CD4-positive, alpha-beta T cell treated with Interleukin-17A for 1 hour (primary cell): ENCODE results near the gene LAD1.
A peak's percentile ranks its signal among the peaks of the same experiment; 100 is the strongest.

Source experiments
- DNase-seq: peaks from one replicate; pipeline ENCODE4 v3.0.0-alpha.2; 2020

The LAD1 gene

DNA sequence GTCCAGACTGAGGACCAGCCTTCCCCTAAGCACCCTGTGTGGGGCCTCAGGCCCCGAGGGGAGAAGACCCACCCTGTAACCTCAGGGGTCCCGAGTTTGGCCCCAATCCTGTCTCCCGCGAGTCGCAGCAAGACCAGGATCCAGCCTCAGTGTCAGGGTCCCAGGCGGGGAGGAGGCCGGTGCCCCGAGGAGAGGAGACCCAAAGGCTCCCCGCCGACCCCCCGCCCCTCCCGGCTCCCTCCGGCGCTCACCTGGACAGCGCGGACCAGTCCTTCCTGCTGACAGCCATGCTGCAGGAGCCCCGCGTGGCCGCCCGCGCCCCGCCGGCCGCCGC lies at the start of gene LAD1:
LAD1 (minus strand) TSS at position 307 of the 334 bp plus-strand sequence; CDS start at position 289, 18 bp downstream.
- DNase-seq = no peak

DNA sequence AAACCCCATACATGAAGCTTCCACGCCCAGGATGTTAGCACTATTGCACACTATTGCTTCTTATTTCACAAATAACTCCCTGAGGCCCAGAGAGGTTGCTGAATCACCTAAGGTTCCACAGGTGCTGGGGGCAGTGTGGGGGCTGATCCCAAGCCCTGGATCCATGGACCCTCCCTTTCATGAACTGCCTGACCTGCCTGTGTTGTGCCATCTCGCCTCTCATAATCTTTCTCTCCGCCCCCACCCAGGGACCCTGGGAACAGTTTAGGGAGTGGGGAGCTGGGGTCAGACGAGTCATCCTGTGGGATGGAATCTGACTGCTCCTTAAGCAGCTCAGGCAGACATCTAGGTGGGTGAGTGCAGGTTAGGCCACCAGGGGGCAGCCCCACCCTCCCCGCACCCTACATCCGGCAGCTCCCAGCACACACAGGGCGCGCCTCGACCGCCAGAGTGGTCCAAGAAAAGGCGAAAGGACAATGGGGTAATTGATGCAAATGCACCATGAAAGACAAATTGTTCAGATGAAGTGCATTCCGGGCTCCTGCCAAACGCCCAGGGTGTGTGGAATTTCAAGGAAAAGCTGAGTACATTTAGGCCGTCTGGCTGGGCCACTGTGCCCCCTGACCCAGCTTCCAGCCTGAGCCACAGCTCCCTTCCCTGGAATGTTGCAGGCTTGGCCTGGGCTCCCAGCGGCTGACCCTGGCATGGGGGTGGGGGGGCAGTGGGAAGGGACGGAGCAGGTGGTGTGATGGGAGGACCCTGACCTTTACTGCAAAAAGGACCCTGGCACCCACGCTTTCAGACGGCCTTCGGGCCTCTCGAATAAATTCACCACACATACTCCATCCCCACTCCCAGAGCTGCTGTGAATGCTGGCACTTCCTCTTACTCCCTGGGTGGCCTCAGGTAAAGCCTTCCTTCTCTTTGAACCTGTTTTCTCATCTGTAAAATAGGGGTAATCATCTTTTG lies 49.1 kb upstream of the LAD1 start:
- DNase-seq = peak; percentile 59

DNA sequence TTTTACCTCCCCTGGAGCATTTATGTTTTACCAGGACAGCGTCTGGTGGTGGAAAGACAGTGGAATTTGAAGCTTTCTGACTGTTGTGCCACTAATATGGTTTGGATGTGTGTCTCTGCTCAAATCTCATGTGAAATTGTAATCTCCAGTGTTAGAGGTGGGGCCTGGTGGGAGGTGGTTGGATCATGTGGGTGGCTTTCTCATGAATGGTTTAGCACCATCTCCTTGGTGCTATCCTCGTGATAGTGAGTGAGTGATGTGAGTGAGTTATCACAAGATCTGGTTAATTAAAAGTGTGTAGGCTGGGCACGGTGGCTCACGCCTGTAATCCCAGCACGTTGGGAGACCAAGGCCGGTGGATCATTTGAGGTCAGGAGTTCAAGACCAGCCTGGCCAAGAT lies 46.2 kb upstream of the LAD1 start:
- DNase-seq = no peak

- DNase-seq = no peak
These were observed 45.7 kb upstream of the LAD1 start for GRCh38 chr1:201444792-201445191.

DNA sequence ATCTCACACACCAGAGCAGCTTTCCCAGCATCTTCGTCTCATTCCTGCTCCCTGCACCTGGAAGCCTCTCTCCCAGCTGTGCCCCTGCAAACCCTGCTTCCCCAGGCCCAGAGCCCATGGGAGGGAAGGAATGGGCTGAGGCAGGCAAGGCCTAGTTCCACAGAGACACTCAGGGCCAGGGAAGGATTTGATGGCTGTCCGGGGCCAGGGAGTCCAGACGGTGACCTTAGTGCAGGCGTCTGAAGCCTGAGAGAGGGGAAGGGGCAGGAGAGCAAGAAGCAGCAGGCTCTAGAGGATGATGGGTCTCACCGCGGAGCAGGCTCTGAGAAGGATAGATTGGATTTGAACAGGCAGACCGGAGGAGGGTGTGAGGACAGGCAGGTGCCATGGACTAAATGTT lies 44.6 kb upstream of the LAD1 start:
- no peak for DNase-seq

DNA sequence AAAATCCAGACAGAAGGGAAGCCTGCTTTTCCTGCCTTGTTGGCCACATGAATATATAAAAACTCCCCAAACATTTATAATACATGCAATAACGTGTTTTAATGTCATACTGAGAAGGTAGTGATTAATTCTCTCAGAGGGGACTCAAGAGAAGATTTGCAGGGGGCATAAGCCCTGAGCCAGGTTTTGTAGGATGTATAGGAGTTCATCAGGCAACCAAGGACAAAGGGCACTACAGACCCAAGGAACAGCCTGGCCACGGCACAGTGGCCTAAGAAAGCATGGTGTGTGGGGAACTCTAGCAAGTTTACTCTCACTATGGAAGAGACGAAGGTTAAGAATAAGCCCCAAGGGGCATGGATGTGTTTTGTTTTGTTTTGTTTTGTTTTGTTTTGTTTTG lies 37.8 kb upstream of the LAD1 start:
- no peak for DNase-seq

DNA sequence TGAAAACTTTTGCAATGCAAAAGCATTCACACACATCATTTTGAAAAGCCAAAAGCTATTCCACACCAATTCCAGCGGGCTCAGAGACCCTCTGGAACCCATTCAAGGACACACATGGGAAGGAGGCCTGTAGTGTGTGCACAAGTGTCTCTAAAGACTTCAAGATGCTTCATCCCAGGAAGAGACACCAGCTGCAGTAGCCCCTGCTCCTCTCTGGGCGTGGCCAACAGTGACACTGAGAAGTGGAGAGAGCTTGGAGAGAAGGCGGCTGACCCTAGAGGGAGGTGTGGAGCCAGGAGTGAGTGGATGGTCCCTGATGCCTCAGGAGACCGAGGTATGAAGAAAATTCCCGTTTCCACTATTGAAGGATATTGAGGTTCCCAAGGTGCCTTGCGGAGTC lies 37.3 kb upstream of the LAD1 start:
- DNase-seq = no peak

DNA sequence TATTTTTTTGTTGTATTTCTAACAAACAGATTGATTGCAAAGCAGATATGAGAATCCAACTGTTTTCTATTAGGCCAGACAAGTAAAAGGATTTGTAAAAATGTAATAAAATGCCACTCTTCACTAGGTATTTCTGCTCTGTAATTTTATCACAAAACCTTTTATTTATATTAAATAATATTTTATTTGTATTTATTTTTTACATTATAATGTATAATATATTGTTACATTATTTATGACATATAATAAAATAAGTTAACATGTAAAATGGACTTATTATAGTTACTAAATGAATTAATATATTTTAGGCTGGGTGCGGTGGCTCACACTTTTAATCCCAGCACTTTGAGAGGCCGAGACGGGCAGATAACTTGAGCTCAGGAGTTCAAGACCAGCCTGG lies 35.1 kb upstream of the LAD1 start:
- no peak for DNase-seq

GRCh38 chr1:201433609-201434008 lies 34.5 kb upstream of the LAD1 start:
- DNase-seq = no peak

- no peak for DNase-seq
These were observed 31.7 kb upstream of the LAD1 start for GRCh38 chr1:201430776-201431175.

DNA sequence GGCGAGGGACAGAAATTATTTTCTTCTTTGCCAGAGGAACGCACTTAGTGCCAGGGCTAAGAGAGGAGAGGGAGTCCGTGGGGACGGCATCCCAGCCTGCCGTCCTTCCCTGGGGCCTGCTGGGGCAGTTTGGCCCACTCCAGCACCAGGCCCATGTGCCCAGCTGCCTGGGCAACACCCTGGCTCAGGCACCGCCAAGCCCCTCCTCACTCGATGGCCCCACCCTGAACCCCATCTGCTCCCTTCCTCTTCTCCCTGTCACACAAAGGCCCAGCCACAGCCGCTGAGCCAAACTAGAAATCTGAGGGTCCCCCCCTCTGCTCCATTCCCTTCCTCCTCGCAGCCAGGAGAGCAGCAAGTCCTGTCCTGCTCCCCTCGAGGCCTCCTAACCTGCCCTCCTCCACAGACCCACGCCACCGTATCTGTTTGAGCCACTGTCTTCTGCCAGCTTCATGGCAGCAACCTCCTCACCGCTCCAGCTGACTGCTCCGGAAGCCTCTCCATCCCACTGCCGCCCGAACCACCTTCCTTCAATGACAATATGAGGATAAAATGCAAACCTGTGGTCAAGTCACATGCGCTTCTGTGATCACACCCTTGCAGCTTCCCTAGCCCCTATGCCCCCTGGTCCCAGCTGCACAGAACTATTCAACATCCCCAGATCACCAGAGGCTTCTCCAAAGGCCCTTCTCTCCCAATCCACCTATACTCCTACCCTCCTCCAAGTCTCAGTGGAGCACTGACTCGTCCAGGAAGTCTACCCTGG lies 30.8 kb upstream of the LAD1 start:
- DNase-seq = no peak

- DNase-seq = no peak
These were observed 28.8 kb upstream of the LAD1 start for GRCh38 chr1:201427963-201428362.

DNA sequence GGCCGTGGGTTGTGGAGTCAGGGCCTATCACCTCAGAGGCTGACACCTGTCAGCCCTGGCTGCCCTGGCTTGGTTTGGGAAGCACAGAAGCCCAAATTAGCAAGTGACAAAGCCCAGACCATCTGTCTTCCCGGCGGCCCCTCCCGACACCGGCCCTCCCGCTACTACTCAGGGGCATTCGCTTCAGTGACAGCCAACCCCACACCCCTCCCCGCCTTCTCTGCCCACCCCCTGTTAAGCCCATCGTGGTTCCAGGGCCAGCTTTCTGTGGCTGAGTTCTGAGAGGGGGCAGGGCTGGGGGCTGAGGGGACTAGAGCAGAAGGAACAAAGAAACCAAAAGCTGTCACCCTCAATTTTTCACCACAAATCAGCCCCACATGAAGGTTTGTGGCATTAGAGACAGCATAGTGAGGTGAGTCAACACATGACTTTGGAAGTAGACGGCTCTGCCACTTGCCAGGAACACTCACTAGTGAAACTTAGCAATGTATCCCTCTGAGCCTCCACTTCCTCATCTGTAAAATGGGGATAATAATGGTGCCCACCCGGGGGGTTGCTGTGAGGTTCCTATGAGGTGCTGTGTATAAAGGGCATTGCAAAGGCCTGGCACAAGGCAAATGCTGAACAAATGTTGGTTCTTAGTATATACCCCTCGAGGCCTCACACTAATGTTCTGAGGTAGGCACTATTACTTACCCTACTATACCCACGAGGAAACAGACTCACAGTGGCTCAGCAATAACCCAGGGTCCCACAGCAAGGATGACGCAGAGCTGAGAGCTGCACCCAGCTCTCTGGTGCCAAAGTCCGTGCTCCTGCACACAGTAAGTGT lies 27.6 kb upstream of the LAD1 start:
- no peak for DNase-seq

DNA sequence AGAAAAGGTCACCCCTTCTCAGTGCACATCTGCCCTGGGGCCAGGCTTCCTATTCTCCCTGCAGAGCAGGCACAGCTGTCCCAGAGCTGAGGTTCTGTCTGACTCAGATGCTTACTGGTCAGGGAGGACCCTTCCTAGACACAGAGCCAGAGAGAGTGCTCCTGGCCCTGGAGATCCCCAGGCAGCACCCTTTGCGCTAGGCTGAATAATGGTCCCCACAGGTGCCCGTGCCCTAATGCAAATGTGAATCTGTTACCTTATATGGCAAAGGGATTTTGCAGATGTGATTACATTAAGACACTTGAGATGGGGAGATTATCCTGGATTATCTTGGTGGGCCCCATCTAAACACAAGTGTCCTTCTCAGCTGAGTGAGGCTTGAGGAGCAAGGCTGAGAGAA lies 25.0 kb upstream of the LAD1 start:
- DNase-seq = no peak

DNA sequence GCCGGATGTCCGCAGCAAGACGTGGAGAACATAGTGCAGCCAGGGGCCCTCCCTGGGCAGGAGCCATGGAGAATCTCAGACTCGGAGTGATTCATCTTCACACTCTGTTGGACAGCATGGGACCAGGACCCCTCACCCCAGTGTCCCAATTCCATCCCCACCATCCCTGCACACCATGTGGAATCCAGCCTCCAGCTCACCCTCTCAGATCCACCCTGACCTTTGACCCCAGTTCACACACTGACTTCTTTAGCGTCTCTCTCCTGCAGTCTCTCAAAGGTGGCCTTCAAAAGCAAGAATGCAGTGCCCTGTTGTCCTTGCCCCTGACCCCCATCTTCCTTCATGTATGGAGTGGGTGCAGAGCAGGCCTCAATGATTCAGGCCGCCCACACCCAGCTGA lies 24.5 kb upstream of the LAD1 start:
- no peak for DNase-seq

GRCh38 chr1:201422436-201423030 lies 23.4 kb upstream of the LAD1 start:
- no peak for DNase-seq

- no peak for DNase-seq
These were observed 22.9 kb upstream of the LAD1 start for GRCh38 chr1:201422026-201422425.

DNA sequence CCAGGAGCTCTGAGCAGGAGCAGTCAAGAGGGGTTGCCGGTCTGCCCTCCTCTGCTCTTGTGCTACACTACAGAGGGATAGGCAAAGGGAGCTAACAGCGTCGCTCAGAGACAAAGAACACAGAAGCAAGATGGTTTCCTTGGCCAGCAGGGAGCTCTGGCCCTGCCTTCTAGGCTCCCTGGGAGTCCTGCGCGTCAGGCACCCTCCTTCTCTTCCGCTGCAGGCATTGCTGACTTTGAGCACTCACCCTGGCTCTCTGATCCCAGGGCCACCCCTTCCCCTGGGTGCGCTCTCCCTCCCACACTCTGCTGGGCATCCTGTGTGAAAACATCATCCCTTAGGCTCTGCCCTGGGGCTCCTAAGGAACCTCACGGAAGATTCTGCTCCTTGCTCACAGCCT lies 21.9 kb upstream of the LAD1 start:
- DNase-seq = no peak

DNA sequence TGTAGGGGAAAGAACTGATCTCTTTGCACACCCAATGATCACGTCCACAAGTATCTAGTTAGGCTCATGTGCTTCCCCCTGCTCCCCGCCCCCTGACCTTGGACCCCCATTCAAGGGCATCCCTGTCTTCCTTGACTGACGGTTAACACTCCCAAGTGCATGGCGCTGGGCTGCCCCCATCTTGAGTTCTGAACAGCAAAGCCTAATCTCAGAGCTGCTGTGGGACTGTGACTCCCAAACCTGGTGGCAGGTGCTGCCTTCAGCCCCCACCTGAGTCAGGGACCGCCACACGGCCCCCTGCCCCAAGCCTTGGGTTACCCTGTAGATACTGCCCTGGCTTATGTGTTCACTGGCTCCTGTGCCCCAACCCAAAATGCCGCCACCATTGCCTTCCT lies 21.5 kb upstream of the LAD1 start:
- DNase-seq = no peak

DNA sequence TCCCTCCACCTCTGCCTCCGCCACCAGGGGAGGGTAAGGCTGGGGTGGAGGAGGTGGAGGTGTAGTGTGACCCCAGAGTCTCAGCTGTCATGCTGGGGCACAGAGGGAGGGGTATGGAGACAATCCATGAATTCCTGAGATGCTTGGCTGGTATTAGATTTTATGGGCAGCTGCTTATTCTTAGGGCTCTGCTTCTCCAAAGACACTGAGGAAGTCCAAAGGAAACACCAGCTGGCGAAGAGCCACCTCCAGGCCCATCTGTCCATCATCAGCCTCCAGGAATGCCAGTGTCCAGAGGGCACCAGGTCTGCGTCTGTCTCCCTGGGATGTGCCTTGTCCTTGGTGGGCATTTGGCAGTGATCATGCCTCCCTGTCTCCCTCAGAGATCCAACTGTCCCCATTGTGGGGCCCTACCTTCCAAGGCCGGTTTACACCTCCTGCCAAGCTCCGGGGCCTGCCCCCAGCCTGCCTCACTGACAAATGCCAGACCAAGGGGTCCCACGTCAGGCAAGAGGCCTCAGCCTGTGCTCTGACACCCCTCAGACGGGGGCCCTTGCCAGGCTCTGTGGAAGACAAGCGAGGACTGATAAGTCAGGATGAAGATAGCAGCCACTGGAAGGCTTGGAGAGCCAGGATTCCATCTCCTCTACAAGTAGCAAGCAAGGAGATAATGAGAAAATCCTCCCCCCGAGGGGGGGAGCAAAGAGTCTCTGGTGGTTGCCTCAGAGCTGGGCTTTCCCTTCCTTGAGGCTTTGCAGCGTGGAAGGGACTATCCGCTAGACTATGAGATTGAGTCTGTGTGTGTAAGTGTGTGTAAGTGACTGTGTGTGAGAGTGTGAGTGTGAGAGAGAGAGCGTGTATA lies 20.9 kb upstream of the LAD1 start:
- DNase-seq = no peak

DNA sequence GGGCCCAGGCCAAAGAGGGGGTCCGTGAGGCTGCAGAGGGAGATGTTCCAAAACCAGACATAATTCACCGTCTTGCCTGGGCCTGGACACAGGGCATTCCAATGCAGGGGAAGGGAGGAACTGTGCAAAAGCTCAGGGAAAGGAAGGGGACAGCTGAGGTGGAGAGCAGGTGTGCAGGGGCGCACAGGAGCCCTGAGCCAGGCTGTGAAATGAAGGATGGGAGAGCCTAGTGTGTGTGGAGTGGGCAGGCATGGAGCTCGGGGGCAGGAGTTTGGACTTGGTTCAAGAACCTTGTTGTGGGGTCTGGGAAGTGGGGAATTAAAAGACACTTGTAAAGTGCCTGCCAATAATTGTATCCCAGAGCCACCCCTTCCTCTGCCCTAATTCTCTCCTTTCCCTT lies 20.1 kb upstream of the LAD1 start:
- DNase-seq = no peak

DNA sequence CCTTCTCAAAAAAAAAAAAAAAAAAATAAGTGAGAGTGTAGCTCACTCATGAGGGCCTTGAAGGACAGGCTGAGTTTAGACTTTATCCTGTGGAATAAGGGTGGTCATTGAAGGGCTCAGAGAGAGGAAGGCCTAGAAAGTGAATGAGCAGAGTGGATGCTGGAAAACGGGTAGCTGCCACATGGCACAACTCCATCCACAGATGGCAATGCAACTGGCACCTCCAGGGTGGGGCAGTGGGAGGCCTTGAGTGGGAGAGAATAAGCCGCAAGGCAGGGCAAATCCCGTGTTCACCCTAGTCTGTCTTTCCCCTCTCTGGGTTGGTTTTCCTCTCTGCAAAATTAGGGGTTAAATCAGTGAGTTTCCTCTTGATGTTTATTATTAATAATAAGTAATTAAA lies 19.3 kb upstream of the LAD1 start:
- no peak for DNase-seq
